ENCODE results near the gene NBAS.

- no peak for TF ChIP-seq EZH2phosphoT487 (IDR thresholded peaks at IDR 0.05; ENCODE audit: low read depth)
- no peak for TF ChIP-seq CTCF (IDR thresholded peaks at IDR 0.05; ENCODE audit: low read depth, low read length)
These were observed 22.3 kb downstream of the NBAS start for GRCh38 chr2:15538792-15539191.
